ENCODE data around the gene LDAF1. TPM values are rescaled to one million over a fixed set of nuclear protein-coding genes. Genes with fewer than 3 reads are reported as not detected.
A peak's percentile ranks its signal among the peaks of the same experiment; 100 is the strongest.

Gene LDAF1
- 12.9 and 14.1 TPM in 2 replicates for total RNA-seq (2013; cell fraction: nucleolus; rRNA removed)
- total RNA-seq (2014; rRNA removed) (6.8 and 7.6 TPM in 2 replicates), total RNA-seq (2014; rRNA removed; fragmentation: Illumina TruSeq; extraction: Trizol) (6.3 and 7.3 TPM in 2 replicates), total RNA-seq (2021) (6.5 and 7.9 TPM in 2 replicates), polyA plus RNA-seq (2011; rRNA removed) (13.8 and 21.4 TPM in 2 replicates), polyA plus RNA-seq (2014; fragmentation: Illumina TruSeq; extraction: Trizol) (7.1 and 8.3 TPM in 2 replicates), polyA plus RNA-seq (2014; fragmentation: Nextera tagmentation; extraction: Ambion mirVana) (1 to 10 TPM; 6.8 to 8.3 TPM), polyA plus RNA-seq (2014; rRNA removed) (6.2 and 6.8 TPM in 2 replicates), polyA plus RNA-seq (2016; fragmentation: Nextera tagmentation; extraction: Ambion mirVana) (1 to 10 TPM; 4.6 to 4.8 TPM), polyA minus RNA-seq (2011; rRNA and poly(A)+ RNA removed) (30.4 and 47.6 TPM in 2 replicates), Bru-seq, nascent RNA (percentile 61 among the genes with signal in this experiment), BruChase-seq, experiment 1, labeled RNA remaining after a 6-hour chase (percentile 61 among the genes with signal in this experiment), BruChase-seq, experiment 2, labeled RNA remaining after a 2-hour chase (percentile 60 among the genes with signal in this experiment)
- polyA plus RNA-seq (2011; ENCODE audit: low read depth), result 5.5 TPM
- polyA plus RNA-seq (2011; cell fraction: cytosol; rRNA removed), result 18.3 and 22.9 TPM in 2 replicates
- 7.1 and 8.0 TPM in 2 replicates for polyA plus RNA-seq (2011; cell fraction: nucleus; rRNA removed)
- polyA plus RNA-seq (2012), result 10.1 and 14.3 TPM in 2 replicates
- 9.4 and 13.2 TPM in 2 replicates for polyA minus RNA-seq (2011; cell fraction: cytosol; rRNA and poly(A)+ RNA removed)
- polyA minus RNA-seq (2011; cell fraction: nucleus; rRNA and poly(A)+ RNA removed), result 4.9 and 9.2 TPM in 2 replicates
- long read RNA-seq, experiment 1, transcript TMEM159-202 (5 exons, 1,812 nt), result major isoform, 5 of 13 reads
- long read RNA-seq, experiment 1, partial matches to known transcripts, result 1 of 13 reads
- long read RNA-seq, experiment 1, other reads (novel, unspliced or antisense), result 2 of 13 reads
- long read RNA-seq, experiment 2, transcript TMEM159-201 (5 exons, 2,014 nt), result minor isoform, 18 of 56 reads
- long read RNA-seq, experiment 2, transcript TMEM159-202 (5 exons, 1,812 nt), result major isoform, 19 of 56 reads
- long read RNA-seq, experiment 2, partial matches to known transcripts, result 5 of 56 reads
- long read RNA-seq, experiment 2, other reads (novel, unspliced or antisense), result 10 of 56 reads

DNA sequence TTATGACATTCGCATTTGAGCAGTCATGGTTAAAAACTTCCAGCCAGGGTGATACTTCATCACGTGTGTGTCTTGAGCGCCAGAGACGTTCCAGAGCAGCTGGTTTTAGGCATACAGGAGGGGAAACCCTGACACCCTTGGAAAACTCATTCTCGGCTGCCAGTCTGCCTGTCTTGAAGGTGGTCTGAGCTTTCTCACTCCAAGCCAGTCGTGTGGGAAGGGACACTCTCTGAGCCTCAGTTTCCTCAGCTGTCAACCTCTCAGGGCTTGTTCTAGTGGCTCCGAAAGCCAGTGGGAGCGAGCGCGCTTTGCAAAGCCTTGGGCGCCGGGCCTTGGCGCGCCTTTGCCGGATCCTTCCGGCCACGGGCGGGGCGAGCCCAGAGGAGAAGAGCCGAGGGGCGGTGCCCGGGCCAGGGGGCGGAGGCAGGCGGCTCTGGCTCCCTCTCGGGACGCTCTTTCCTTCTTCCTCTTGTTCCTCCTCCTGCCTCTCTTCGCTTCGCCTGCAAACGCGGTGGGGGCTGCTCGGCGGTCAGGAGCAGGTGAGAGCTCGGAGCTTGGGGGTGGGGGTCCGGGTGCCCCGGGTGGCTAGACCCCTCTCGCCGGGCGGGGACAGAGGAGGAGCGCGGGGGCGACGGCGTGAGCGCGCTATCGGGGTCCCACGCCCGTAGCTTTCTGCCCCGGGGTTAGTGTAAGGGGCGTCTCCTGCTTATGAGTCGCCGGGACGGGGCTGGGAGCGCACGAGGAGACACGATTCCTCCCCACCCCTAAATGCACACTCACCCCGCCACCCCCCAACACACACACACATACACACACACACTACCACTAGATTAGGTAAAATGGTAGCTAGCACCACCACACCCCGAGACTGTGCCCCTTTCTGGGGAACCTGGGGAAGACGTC, at the start of gene LDAF1:
LDAF1 (plus strand) TSS at position 467 of the 903 bp plus-strand sequence. CDS start 2,509 bp downstream, outside the sequence.
- ChIA-PET RAD21 (ENCODE audit: unreplicated experiment) (interaction anchor here (0.8 to 3.9 kb wide), 6 partner anchors 10 to 144 kb away, joined by 3 to 45 read pairs (median 6); no protein-coding TSS in a partner anchor), POLR2A (interaction anchor here (0.6 to 1.4 kb wide), 7 partner anchors 11 to 1514 kb away, joined by 3 to 7 read pairs (median 3); no protein-coding TSS in a partner anchor), CTCF (interaction anchor here (0.7 to 7.2 kb wide), 17 partner anchors 10 to 1529 kb away, joined by 3 to 90 read pairs (median 4); partner anchors contain the start of gene CRYM), SMC1A (ENCODE audit: uncharacterized antibody, unreplicated experiment) (interaction anchor here (0.5 to 4.7 kb wide), 13 partner anchors 17 to 1142 kb away, joined by 3 to 56 read pairs (median 3); no protein-coding TSS in a partner anchor)
- H2AFZ ChIP-seq (ENCODE audit: control insufficient read depth, low read depth, low read length), result peak within 1 kb of the TSS; percentile 91
- peak within 1 kb of the TSS; percentile 42 for H3K27ac ChIP-seq (ENCODE audit: control insufficient read depth, insufficient read depth)
- FAIRE-seq (no peak), DNase-seq (ENCODE audit: low read depth, low spot score) (no peak), ATAC-seq (peak; percentile 97)
- peak within 1 kb of the TSS; percentile 84 for H3K4me3 ChIP-seq
- no TSS peak for BruUV-seq (replicated peaks)
- H3K9me3 ChIP-seq (replicated peaks; ENCODE audit: control insufficient read depth, insufficient read depth, low read length), result no peaks in the 10 kb centered on the region
- intact Hi-C loops (cut with micrococcal nuclease; ENCODE audit: unreplicated experiment), result loop anchor here (1.0 to 5.0 kb wide), 3 partner anchors 142 to 1164 kb away; no protein-coding TSS in a partner anchor
- H3K36me3 ChIP-seq (ENCODE audit: control insufficient read depth in 2 of 2, insufficient read depth in 2 of 2, low read length in 1 of 2), result no peaks in the 10 kb centered on the region; a peak in 1 of 4 replicates
- WGBS (ENCODE audit: insufficient coverage, insufficient replicate concordance, low lambda C conversion rate, missing lambda C conversion rate), result 1% methylated on average over 57 of the region's 59 CpGs
- peak within 1 kb of the TSS; percentile 98 for H3K4me2 ChIP-seq (ENCODE audit: control insufficient read depth, insufficient read depth)
- H4K20me1 ChIP-seq (ENCODE audit: control insufficient read depth, insufficient read depth), result no peaks in the 10 kb centered on the region
- H3K4me1 ChIP-seq (ENCODE audit: control insufficient read depth, insufficient read depth, low read length), result peaks cover 9% of the 10 kb centered on the region
- no peaks in the 10 kb centered on the region for H3K27me3 ChIP-seq (replicated peaks in 1 of 2; ENCODE audit: control insufficient read depth in 2 of 2, insufficient read depth in 2 of 2, low read length in 1 of 2)
- in situ Hi-C loops (cut with MboI), result loop anchor here (10.0 kb wide), 1 partner anchor 1166 kb away; no protein-coding TSS in a partner anchor
- peak within 1 kb of the TSS; percentile 72 for H3K9ac ChIP-seq (ENCODE audit: control insufficient read depth, insufficient read depth, low read length)
- peaks cover 3% of the 10 kb centered on the region for H3K79me2 ChIP-seq (ENCODE audit: control insufficient read depth, insufficient read depth, low read length)
- TF ChIP-seq JUNB (IDR thresholded peaks at IDR 0.05), result no peak
- peak; percentile 49; the same call in 1 of the 2 replicates for TF ChIP-seq POLR2A (IDR thresholded peaks at IDR 0.05; ENCODE audit: low read depth, low read length)
- TF ChIP-seq, protein P1, sequence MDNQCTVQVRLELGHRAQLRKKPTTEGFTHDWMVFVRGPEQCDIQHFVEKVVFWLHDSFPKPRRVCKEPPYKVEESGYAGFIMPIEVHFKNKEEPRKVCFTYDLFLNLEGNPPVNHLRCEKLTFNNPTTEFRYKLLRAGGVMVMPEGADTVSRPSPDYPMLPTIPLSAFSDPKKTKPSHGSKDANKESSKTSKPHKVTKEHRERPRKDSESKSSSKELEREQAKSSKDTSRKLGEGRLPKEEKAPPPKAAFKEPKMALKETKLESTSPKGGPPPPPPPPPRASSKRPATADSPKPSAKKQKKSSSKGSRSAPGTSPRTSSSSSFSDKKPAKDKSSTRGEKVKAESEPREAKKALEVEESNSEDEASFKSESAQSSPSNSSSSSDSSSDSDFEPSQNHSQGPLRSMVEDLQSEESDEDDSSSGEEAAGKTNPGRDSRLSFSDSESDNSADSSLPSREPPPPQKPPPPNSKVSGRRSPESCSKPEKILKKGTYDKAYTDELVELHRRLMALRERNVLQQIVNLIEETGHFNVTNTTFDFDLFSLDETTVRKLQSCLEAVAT (IDR thresholded peaks at IDR 0.05), result 0 out of 2 replicates have a peak, but pooled peaks have one; percentile 13
- TF ChIP-seq EGR1 (IDR thresholded peaks at IDR 0.05; ENCODE audit: borderline replicate concordance in 1 of 2, low read depth in 2 of 2, low read length in 2 of 2), result peak in 1 of 2 experiments; percentile 24; a peak in 1 of 3 replicates
- TF ChIP-seq ZBTB33 (IDR thresholded peaks at IDR 0.05), result no peak
- TF ChIP-seq MXI1 (IDR thresholded peaks at IDR 0.05; ENCODE audit: low read depth, low read length), result peak; percentile 52; the same call in 1 of the 2 replicates
- no peak for TF ChIP-seq BMI1 (IDR thresholded peaks at IDR 0.05; ENCODE audit: borderline replicate concordance)
- 0 out of 4 replicates have a peak, but pooled peaks of 1 of the 2 experiments have one; percentile 38 for TF ChIP-seq SRF (IDR thresholded peaks at IDR 0.05; ENCODE audit: low read depth in 2 of 2, low read length in 2 of 2)
- peak; percentile 50; the same call in 1 of the 2 replicates for TF ChIP-seq IKZF1 (conservative IDR thresholded peaks at IDR 0.05)
- no peak for TF ChIP-seq POLR2AphosphoS5 (IDR thresholded peaks at IDR 0.05; ENCODE audit: low read length)
- TF ChIP-seq BHLHE40 (IDR thresholded peaks at IDR 0.05; ENCODE audit: borderline replicate concordance in 1 of 2, low read depth in 2 of 2, low read length in 1 of 2), result peak in 1 of 2 experiments; percentile 6; a peak in 1 of 4 replicates
- TF ChIP-seq IKZF2 (IDR thresholded peaks at IDR 0.05), result peak; percentile 8 to 34; a peak in 1 of 4 replicates
